Measurements from ENCODE around the gene FAM13A. TPM values are rescaled to one million over a fixed set of nuclear protein-coding genes. Genes with fewer than 3 reads are reported as not detected.

FAM13A gene
- total RNA-seq, 2 donors from 2014 or later = 10.1 to 24.9 TPM

GRCh38 chr4:88975958-88976774 is 80.8 kb downstream of the FAM13A start:
- DNase-seq (no peak), ATAC-seq (no peak)
- intact Hi-C loops (cut with DNase I) = no loop called here

GRCh38 chr4:88971536-88971935 is 85.4 kb downstream of the FAM13A start:
- ATAC-seq = no peak
- intact Hi-C loops (cut with DNase I) = no loop called here
- no peak for DNase-seq

GRCh38 chr4:88969746-88970145 is 87.2 kb downstream of the FAM13A start:
- DNase-seq = no peak
- intact Hi-C loops (cut with DNase I) = no loop called here
- no peak for ATAC-seq

GRCh38 chr4:88969271-88969670 is 87.7 kb downstream of the FAM13A start:
- intact Hi-C loops (cut with DNase I) = no loop called here
- no peak for ATAC-seq
- no peak for DNase-seq

- ATAC-seq (no peak), DNase-seq (no peak)
- intact Hi-C loops (cut with DNase I) = no loop called here
These were observed 89.1 kb downstream of the FAM13A start for GRCh38 chr4:88967883-88968331.

- DNase-seq (no peak), ATAC-seq (no peak)
- intact Hi-C loops (cut with DNase I) = no loop called here
These were observed 91.9 kb downstream of the FAM13A start for GRCh38 chr4:88965053-88965452.

- DNase-seq = no peak
- ATAC-seq = peak in 1 of 2 donors; percentile 87
- intact Hi-C loops (cut with DNase I) = no loop called here
These were observed 92.5 kb downstream of the FAM13A start for GRCh38 chr4:88964450-88964849.

GRCh38 chr4:88963817-88964216 is 93.2 kb downstream of the FAM13A start:
- DNase-seq = no peak
- ATAC-seq = no peak
- intact Hi-C loops (cut with DNase I) = no loop called here

GRCh38 chr4:88962396-88962795 is 94.6 kb downstream of the FAM13A start:
- ATAC-seq = no peak
- DNase-seq = no peak
- intact Hi-C loops (cut with DNase I) = no loop called here

- intact Hi-C loops (cut with DNase I) = no loop called here
- peak in 1 of 2 donors; percentile 25 for ATAC-seq
- DNase-seq = no peak
These were observed 96.4 kb downstream of the FAM13A start for GRCh38 chr4:88960576-88960975.

- DNase-seq (no peak), ATAC-seq (no peak)
- intact Hi-C loops (cut with DNase I) = no loop called here
These were observed 98.9 kb downstream of the FAM13A start for GRCh38 chr4:88958080-88958479.

GRCh38 chr4:88957570-88957969 is 99.4 kb downstream of the FAM13A start:
- DNase-seq = no peak
- peak; percentile 44 to 74 for ATAC-seq
- intact Hi-C loops (cut with DNase I) = no loop called here

GRCh38 chr4:88955580-88956380 is 101.2 kb downstream of the FAM13A start:
- intact Hi-C loops (cut with DNase I) = no loop called here
- DNase-seq = no peak
- no peak for ATAC-seq

GRCh38 chr4:88953400-88953799 is 103.6 kb downstream of the FAM13A start:
- intact Hi-C loops (cut with DNase I) = no loop called here
- no peak for DNase-seq
- no peak for ATAC-seq

- DNase-seq (no peak), ATAC-seq (peak in 1 of 2 donors; percentile 61)
- intact Hi-C loops (cut with DNase I) = no loop called here
These were observed 104.9 kb downstream of the FAM13A start for GRCh38 chr4:88952081-88952480.

- intact Hi-C loops (cut with DNase I) = no loop called here
- no peak for ATAC-seq
- no peak for DNase-seq
These were observed 107.4 kb downstream of the FAM13A start for GRCh38 chr4:88949605-88950004.

- ATAC-seq = no peak
- intact Hi-C loops (cut with DNase I) = no loop called here
These were observed 116.5 kb downstream of the FAM13A start for GRCh38 chr4:88940506-88940905.

GRCh38 chr4:88939697-88940096 is 117.3 kb downstream of the FAM13A start:
- intact Hi-C loops (cut with DNase I) = no loop called here
- no peak for DNase-seq
- peak in 1 of 2 donors; percentile 36 for ATAC-seq

More at GRCh38 chr4:88940506-88940905, 116.5 kb downstream of the FAM13A start:
- DNase-seq = no peak

GRCh38 chr4:88938138-88938537 is 118.8 kb downstream of the FAM13A start:
- ATAC-seq (no peak), DNase-seq (no peak)
- intact Hi-C loops (cut with DNase I) = no loop called here

- DNase-seq = no peak
- ATAC-seq = no peak
- intact Hi-C loops (cut with DNase I) = no loop called here
These were observed 119.9 kb downstream of the FAM13A start for GRCh38 chr4:88937081-88937480.

All from left cardiac atrium (tissue), 4 donors.